ENCODE results near the gene NPIPA5. TPM values are rescaled to one million over a fixed set of nuclear protein-coding genes. Genes with fewer than 3 reads are reported as not detected.
"Not testable (repeated sequence)": the region's sequence is repeated elsewhere in the genome, so short reads cannot be mapped to it uniquely, and the experiment has no call there.

NPIPA5 gene
- total and polyA plus RNA-seq, 2 donors (not counting 1 experiment from before 2014, with no cell fraction given): 21.0 TPM; not detected in 1

GRCh38 chr16:15403392-15403995 is 25.4 kb upstream of the NPIPA5 start:
- ATAC-seq (ENCODE audit: low read depth) (no peak), DNase-seq (no peak)
- no peaks in the 10 kb centered on the region for H3K9me3 ChIP-seq (ENCODE audit: control extremely low read depth in 1 of 3, control insufficient read depth in 2 of 3, insufficient read depth in 1 of 3, low read length in 2 of 3)
- no peaks in the 10 kb centered on the region for H3K27me3 Mint-ChIP-seq
- H3K4me1 Mint-ChIP-seq: peaks cover 18% of the 10 kb centered on the region
- WGBS (ENCODE audit: insufficient coverage): 70% methylated on average over 6 of the region's 9 CpGs
- no peaks in the 10 kb centered on the region for H3K79me2 ChIP-seq (ENCODE audit: control insufficient read depth, insufficient read depth, low read length)
- ChIA-PET CTCF (interaction anchor here (0.7 to 1.1 kb wide), 2 partner anchors 24 to 721 kb away, joined by 3 to 5 read pairs; no protein-coding TSS in a partner anchor), POLR2A (no interaction called here)
- H2AFZ ChIP-seq (ENCODE audit: insufficient read depth, low read depth, low read length, poor library complexity, severe bottlenecking): no peak overlapping the region
- H3K4me3 ChIP-seq (ENCODE audit: control extremely low read depth in 1 of 5, extremely low read depth in 1 of 5, insufficient read depth in 1 of 5, low read depth in 2 of 5, low read length in 4 of 5): no peak overlapping the region
- H3K9me3 Mint-ChIP-seq (ENCODE audit: insufficient read depth): no peaks in the 10 kb centered on the region
- no peaks in the 10 kb centered on the region for H3K27me3 ChIP-seq (replicated peaks in 1 of 4; ENCODE audit: control extremely low read depth in 1 of 4, control insufficient read depth in 3 of 4, insufficient read depth in 4 of 4, low read length in 3 of 4)
- H3K9ac ChIP-seq (ENCODE audit: low read length): no peak overlapping the region
- no peaks in the 10 kb centered on the region for H4K20me1 ChIP-seq (ENCODE audit: control insufficient read depth, insufficient read depth, low read length, poor library complexity, severe bottlenecking)
- H3K4me1 ChIP-seq (ENCODE audit: control insufficient read depth in 2 of 2, insufficient read depth in 2 of 2, low read length in 2 of 2): peaks cover 3 to 10% of the 10 kb centered on the region in 2 donors
- H3K27ac ChIP-seq (ENCODE audit: low read length in 2 of 2): no peak overlapping the region
- H3K27ac Mint-ChIP-seq: peak overlapping the region; percentile 11
- peak overlapping the region; percentile 47 for H3K4me3 Mint-ChIP-seq
- H3K36me3 ChIP-seq (replicated peaks in 1 of 2; ENCODE audit: control extremely low read depth in 1 of 2, control insufficient read depth in 1 of 2, extremely low read depth in 1 of 2, insufficient read depth in 2 of 2, low read length in 1 of 2): no peaks in the 10 kb centered on the region
- H3K4me2 ChIP-seq (replicated peaks; ENCODE audit: low read depth, low read length, poor library complexity, severe bottlenecking): peak overlapping the region; percentile 19
- TF ChIP-seq EZH2 (IDR thresholded peaks at IDR 0.05; ENCODE audit: borderline replicate concordance, insufficient read depth, low read depth, low read length, poor library complexity, severe bottlenecking): no peak
- TF ChIP-seq CTCF (IDR thresholded peaks at IDR 0.05): no peak
- intact Hi-C loops (cut with micrococcal nuclease): no loop called here

GRCh38 chr16:15401972-15402371 is 23.9 kb upstream of the NPIPA5 start:
- TF ChIP-seq EZH2 (IDR thresholded peaks at IDR 0.05; ENCODE audit: borderline replicate concordance, insufficient read depth, low read depth, low read length, poor library complexity, severe bottlenecking) (no peak), CTCF (IDR thresholded peaks at IDR 0.05) (no peak)
- POLR2A ChIA-PET: no interaction called here
- Histone ChIP-seq H3K27me3 (replicated peaks in 1 of 4; ENCODE audit: control extremely low read depth in 1 of 4, control insufficient read depth in 3 of 4, insufficient read depth in 4 of 4, low read length in 3 of 4) (no peaks in the 10 kb centered on the region), H3K9ac (ENCODE audit: low read length) (no peak overlapping the region), H3K4me1 (ENCODE audit: control insufficient read depth in 2 of 2, insufficient read depth in 2 of 2, low read length in 2 of 2) (peaks cover 3 to 10% of the 10 kb centered on the region in 2 donors), H3K4me2 (replicated peaks; ENCODE audit: low read depth, low read length, poor library complexity, severe bottlenecking) (no peak overlapping the region), H3K79me2 (ENCODE audit: control insufficient read depth, insufficient read depth, low read length) (no peaks in the 10 kb centered on the region), H3K36me3 (replicated peaks in 1 of 2; ENCODE audit: control extremely low read depth in 1 of 2, control insufficient read depth in 1 of 2, extremely low read depth in 1 of 2, insufficient read depth in 2 of 2, low read length in 1 of 2) (no peaks in the 10 kb centered on the region), H2AFZ (ENCODE audit: insufficient read depth, low read depth, low read length, poor library complexity, severe bottlenecking) (no peak overlapping the region), H4K20me1 (ENCODE audit: control insufficient read depth, insufficient read depth, low read length, poor library complexity, severe bottlenecking) (no peaks in the 10 kb centered on the region), H3K4me3 (ENCODE audit: control extremely low read depth in 1 of 5, extremely low read depth in 1 of 5, insufficient read depth in 1 of 5, low read depth in 2 of 5, low read length in 4 of 5) (no peak overlapping the region), H3K27ac (ENCODE audit: low read length in 2 of 2) (no peak overlapping the region), H3K9me3 (ENCODE audit: control extremely low read depth in 1 of 3, control insufficient read depth in 2 of 3, insufficient read depth in 1 of 3, low read length in 2 of 3) (no peaks in the 10 kb centered on the region)
- 100% methylated on average over 1 of the region's 3 CpGs for WGBS (ENCODE audit: insufficient coverage)
- Mint-ChIP-seq H3K27me3 (no peaks in the 10 kb centered on the region), H3K4me3 (no peak overlapping the region), H3K27ac (no peak overlapping the region), H3K9me3 (ENCODE audit: insufficient read depth) (no peaks in the 10 kb centered on the region), H3K4me1 (peaks cover 18% of the 10 kb centered on the region)
- no peak for ATAC-seq (ENCODE audit: low read depth)
- intact Hi-C loops (cut with micrococcal nuclease): no loop called here
- CTCF ChIA-PET: interaction anchor here (1.1 kb wide), 1 partner anchor 26 kb away, joined by 3 read pairs; no protein-coding TSS in a partner anchor
- no peak for DNase-seq

GRCh38 chr16:15400314-15400713 is 22.2 kb upstream of the NPIPA5 start:
- H3K27me3 Mint-ChIP-seq; H3K79me2 ChIP-seq (ENCODE audit: control insufficient read depth, insufficient read depth, low read length); H3K27me3 ChIP-seq (replicated peaks in 1 of 4; ENCODE audit: control extremely low read depth in 1 of 4, control insufficient read depth in 3 of 4, insufficient read depth in 4 of 4, low read length in 3 of 4); H4K20me1 ChIP-seq (ENCODE audit: control insufficient read depth, insufficient read depth, low read length, poor library complexity, severe bottlenecking); H3K4me3 Mint-ChIP-seq; H3K27ac Mint-ChIP-seq; H3K9me3 ChIP-seq (ENCODE audit: control extremely low read depth in 1 of 3, control insufficient read depth in 2 of 3, insufficient read depth in 1 of 3, low read length in 2 of 3); H3K36me3 ChIP-seq (replicated peaks in 1 of 2; ENCODE audit: control extremely low read depth in 1 of 2, control insufficient read depth in 1 of 2, extremely low read depth in 1 of 2, insufficient read depth in 2 of 2, low read length in 1 of 2); intact Hi-C loops (cut with micrococcal nuclease); POLR2A ChIA-PET; H3K4me2 ChIP-seq (replicated peaks; ENCODE audit: low read depth, low read length, poor library complexity, severe bottlenecking); CTCF ChIA-PET; H2AFZ ChIP-seq (ENCODE audit: insufficient read depth, low read depth, low read length, poor library complexity, severe bottlenecking); H3K9me3 Mint-ChIP-seq (ENCODE audit: insufficient read depth); DNase-seq; H3K27ac ChIP-seq (ENCODE audit: low read length in 2 of 2); H3K9ac ChIP-seq (ENCODE audit: low read length); H3K4me3 ChIP-seq (ENCODE audit: control extremely low read depth in 1 of 5, extremely low read depth in 1 of 5, insufficient read depth in 1 of 5, low read depth in 2 of 5, low read length in 4 of 5); ATAC-seq (ENCODE audit: low read depth): not testable (repeated sequence)
- H3K4me1 ChIP-seq (ENCODE audit: control insufficient read depth in 2 of 2, insufficient read depth in 2 of 2, low read length in 2 of 2): peaks cover 6 to 12% of the 10 kb centered on the region in 2 donors
- H3K4me1 Mint-ChIP-seq: peaks cover 18% of the 10 kb centered on the region
- WGBS (ENCODE audit: insufficient coverage): 100% methylated on average over 4 of the region's 6 CpGs

All from B cell (primary cell).